Stimulated activated CD4-positive, alpha-beta T cell treated with anti-CD3 and anti-CD28 coated beads, Interleukin-4, amount 100 ng/mL, for 1 hour (primary cell): ENCODE data around the gene PTPDC1.
"Not testable (repeated sequence)": the region's sequence is repeated elsewhere in the genome, so short reads cannot be mapped to it uniquely, and the experiment has no call there.

Source experiments
- DNase-seq: peaks from one replicate; pipeline ENCODE4 v3.0.0-alpha.2; 2020

Gene PTPDC1

GRCh38 chr9:94096819-94097577 lies 12.7 kb downstream of the PTPDC1 start:
- no peak for DNase-seq

- no peak for DNase-seq
Measured at GRCh38 chr9:94097788-94098414, 13.6 kb downstream of the PTPDC1 start.

GRCh38 chr9:94100152-94100879 lies 16.1 kb downstream of the PTPDC1 start:
- DNase-seq: no peak

- DNase-seq: no peak
Measured at GRCh38 chr9:94101162-94101853, 17.0 kb downstream of the PTPDC1 start.

- no peak for DNase-seq
Measured at GRCh38 chr9:94108584-94108983, 24.3 kb downstream of the PTPDC1 start.

GRCh38 chr9:94110821-94111252 lies 26.6 kb downstream of the PTPDC1 start:
- DNase-seq: no peak

GRCh38 chr9:94111446-94111845 lies 27.2 kb downstream of the PTPDC1 start:
- no peak for DNase-seq

- no peak for DNase-seq
Measured at GRCh38 chr9:94112716-94113465, 28.6 kb downstream of the PTPDC1 start.

- DNase-seq: not testable (repeated sequence)
Measured at GRCh38 chr9:94120088-94120487, 35.8 kb downstream of the PTPDC1 start.

GRCh38 chr9:94120854-94121376 lies 36.7 kb downstream of the PTPDC1 start:
- DNase-seq: no peak

GRCh38 chr9:94126844-94127243 lies 42.6 kb downstream of the PTPDC1 start:
- no peak for DNase-seq

GRCh38 chr9:94127806-94128205 lies 43.5 kb downstream of the PTPDC1 start:
- no peak for DNase-seq

GRCh38 chr9:94128580-94128979 lies 44.3 kb downstream of the PTPDC1 start:
- DNase-seq: no peak

GRCh38 chr9:94134629-94135028 lies 50.4 kb downstream of the PTPDC1 start:
- no peak for DNase-seq

- no peak for DNase-seq
Measured at GRCh38 chr9:94135222-94135621, 51.0 kb downstream of the PTPDC1 start.

GRCh38 chr9:94139672-94140417 lies 55.6 kb downstream of the PTPDC1 start:
- no peak for DNase-seq

GRCh38 chr9:94140418-94140780 lies 56.1 kb downstream of the PTPDC1 start:
- no peak for DNase-seq

GRCh38 chr9:94140791-94141790 lies 56.8 kb downstream of the PTPDC1 start:
- DNase-seq: no peak

GRCh38 chr9:94142353-94142752 lies 58.1 kb downstream of the PTPDC1 start:
- DNase-seq: no peak

- DNase-seq: no peak
Measured at GRCh38 chr9:94144394-94144793, 60.1 kb downstream of the PTPDC1 start.
